Type B pancreatic cell (in vitro differentiated cells): ENCODE data around the gene ABLIM2. TPM values are rescaled to one million over a fixed set of nuclear protein-coding genes. Genes with fewer than 3 reads are reported as not detected.

Experiments
- DNase-seq: peaks from one replicate; pipeline ENCODE4 v3.0.0; 2021; ENCODE audit warnings: mixed read lengths; ENCODE audit not compliant: unreplicated experiment; ENCODE audit errors: extremely low spot score
- H3K27ac Mint-ChIP-seq: 2 replicates; pipeline ENCODE4 v1.8.0; 2021; ENCODE audit warnings: mild to moderate bottlenecking, mixed read lengths
- H3K27me3 Mint-ChIP-seq: 2 replicates; pipeline ENCODE4 v1.8.0; 2021; ENCODE audit warnings: mixed read lengths
- H3K36me3 Mint-ChIP-seq: 2 replicates; pipeline ENCODE4 v1.8.0; 2021; ENCODE audit warnings: mixed read lengths
- H3K4me1 Mint-ChIP-seq: one replicate; pipeline ENCODE4 v1.8.0; 2021; ENCODE audit warnings: mixed read lengths; ENCODE audit not compliant: unreplicated experiment
- H3K4me3 Mint-ChIP-seq: 2 replicates; pipeline ENCODE4 v1.8.0; 2021; ENCODE audit warnings: mild to moderate bottlenecking, mixed read lengths
- H3K9me3 Mint-ChIP-seq: 2 replicates; pipeline ENCODE4 v1.8.0; 2021; ENCODE audit warnings: mixed read lengths
- CTCF ChIP-seq: fragments of 200-600 bp; sonication (generic); conservative IDR thresholded peaks from 2 replicates; pipeline ENCODE4 v1.5.0; 2021; ENCODE audit warnings: antibody characterized with exemption, mild to moderate bottlenecking
- total RNA-seq: library from RNA; stranded (reverse); gene quantifications from 2 replicates; pipeline ENCODE4 v1.2.1, GENCODE V29; 2021; ENCODE audit warnings: low replicate concordance

ABLIM2 gene
- total RNA-seq, 1 donor from 2014 or later = 2.6 TPM

- DNase-seq = no peak
- H3K4me3 Mint-ChIP-seq = no peak overlapping the region
- peaks cover 7% of the 10 kb centered on the region for H3K4me1 Mint-ChIP-seq
- H3K36me3 Mint-ChIP-seq = no peaks in the 10 kb centered on the region
- no peaks in the 10 kb centered on the region for H3K9me3 Mint-ChIP-seq
- TF ChIP-seq CTCF = no peak
- H3K27ac Mint-ChIP-seq = no peak overlapping the region
- H3K27me3 Mint-ChIP-seq = no peaks in the 10 kb centered on the region
Measured at GRCh38 chr4:7990807-7991459, 167.7 kb downstream of the ABLIM2 start.

GRCh38 chr4:7989654-7990053 lies 169.0 kb downstream of the ABLIM2 start:
- Mint-ChIP-seq H3K4me1 (peaks cover 9% of the 10 kb centered on the region), H3K9me3 (no peaks in the 10 kb centered on the region), H3K27ac (no peak overlapping the region), H3K27me3 (no peaks in the 10 kb centered on the region), H3K4me3 (no peak overlapping the region), H3K36me3 (no peaks in the 10 kb centered on the region)
- TF ChIP-seq CTCF = no peak
- DNase-seq = no peak

- no peak for TF ChIP-seq CTCF
- Mint-ChIP-seq H3K27ac (no peak overlapping the region), H3K27me3 (no peaks in the 10 kb centered on the region), H3K9me3 (no peaks in the 10 kb centered on the region), H3K36me3 (no peaks in the 10 kb centered on the region), H3K4me3 (no peak overlapping the region), H3K4me1 (peaks cover 9% of the 10 kb centered on the region)
- DNase-seq = no peak
Measured at GRCh38 chr4:7988437-7988836, 170.2 kb downstream of the ABLIM2 start.

GRCh38 chr4:7987148-7987989 lies 171.2 kb downstream of the ABLIM2 start:
- Mint-ChIP-seq H3K36me3 (no peaks in the 10 kb centered on the region), H3K27ac (peak overlapping the region; percentile 42), H3K9me3 (no peaks in the 10 kb centered on the region), H3K4me3 (no peak overlapping the region), H3K27me3 (no peaks in the 10 kb centered on the region), H3K4me1 (peaks cover 9% of the 10 kb centered on the region)
- peak; percentile 93 for TF ChIP-seq CTCF
- no peak for DNase-seq

GRCh38 chr4:7985891-7986441 lies 172.6 kb downstream of the ABLIM2 start:
- Mint-ChIP-seq H3K27ac (no peak overlapping the region), H3K36me3 (no peaks in the 10 kb centered on the region), H3K9me3 (no peaks in the 10 kb centered on the region), H3K4me3 (peak overlapping the region; percentile 30), H3K27me3 (no peaks in the 10 kb centered on the region), H3K4me1 (peaks cover 14% of the 10 kb centered on the region)
- no peak for DNase-seq
- TF ChIP-seq CTCF = no peak
